Measurements from ENCODE around the gene RARG. TPM values are rescaled to one million over a fixed set of nuclear protein-coding genes. Genes with fewer than 3 reads are reported as not detected.

RARG gene
- total and polyA plus RNA-seq, 2 of the 8 experiments (the other 6 are each of a cell fraction or from before 2014, with no cell fraction given) = 68.6 to 68.9 TPM

- TF ChIP-seq KDM5A (IDR thresholded peaks at IDR 0.05; ENCODE audit: low read length) (no peak), TEAD4 (IDR thresholded peaks at IDR 0.05; ENCODE audit: low read depth, low read length) (no peak), TBP (IDR thresholded peaks at IDR 0.05; ENCODE audit: low read depth, low read length) (no peak)
These were observed 39.4 kb downstream of the RARG start (continued) for GRCh38 chr12:53192531-53193021.
